PC-9 (cell line): ENCODE measurements around the gene DCP2.

Experiments
- CTCF ChIP-seq: fragments of 200-600 bp; sonication (generic); conservative IDR thresholded peaks from 2 replicates; pipeline ENCODE4 v1.6.1; 2017; ENCODE audit warnings: mixed run types, antibody characterized with exemption, mild to moderate bottlenecking, moderate library complexity
- EZH2 ChIP-seq: fragments of 200-600 bp; sonication (generic); IDR thresholded peaks from 2 replicates; pipeline ENCODE4 v1.8.0; 2017; ENCODE audit warnings: antibody characterized with exemption, low read depth

- no peak for TF ChIP-seq CTCF
- TF ChIP-seq EZH2, result no peak
These were observed 88.2 kb downstream of the DCP2 start for GRCh38 chr5:113064806-113065205.
